ENCODE data around the gene SPRTN. TPM values are rescaled to one million over a fixed set of nuclear protein-coding genes. Genes with fewer than 3 reads are reported as not detected.
"Not testable (repeated sequence)": the region's sequence is repeated elsewhere in the genome, so short reads cannot be mapped to it uniquely, and the experiment has no call there.

The SPRTN gene
- total RNA-seq, 1 donor from 2014 or later = 10.2 TPM

- no peak for DNase-seq
These were observed 2.2 kb upstream of the SPRTN start for GRCh38 chr1:231335663-231336602.

GRCh38 chr1:231337043-231337471, 1.0 kb upstream of the SPRTN start:
- no peak for DNase-seq

GRCh38 chr1:231337472-231338269, 422 bp upstream of the SPRTN start, which contains the start of gene EXOC8:
Gene EXOC8, minus strand, starts transcription at chr1:231337852. Its CDS starts 107 bp downstream, at chr1:231337745.
- DNase-seq = peak; percentile 98

- DNase-seq = no peak
These were observed 2.4 kb downstream of the SPRTN start for GRCh38 chr1:231340328-231341013.

GRCh38 chr1:231347961-231348360, 9.9 kb downstream of the SPRTN start:
- DNase-seq = no peak

- no peak for DNase-seq
These were observed 10.3 kb downstream of the SPRTN start for GRCh38 chr1:231348442-231348841.

- not testable (repeated sequence) for DNase-seq
These were observed 10.8 kb downstream of the SPRTN start for GRCh38 chr1:231348856-231349255.

- no peak for DNase-seq
These were observed 13.7 kb downstream of the SPRTN start for GRCh38 chr1:231351816-231352215.

GRCh38 chr1:231353086-231353485, 15.0 kb downstream of the SPRTN start:
- no peak for DNase-seq

- no peak for DNase-seq
These were observed 16.4 kb downstream of the SPRTN start for GRCh38 chr1:231354330-231355020.

GRCh38 chr1:231355171-231355570, 17.1 kb downstream of the SPRTN start:
- DNase-seq = no peak

- no peak for DNase-seq
These were observed 19.2 kb downstream of the SPRTN start for GRCh38 chr1:231357187-231357772.

- DNase-seq = peak; percentile 84
These were observed 19.8 kb downstream of the SPRTN start for GRCh38 chr1:231357831-231358354.

- DNase-seq = no peak
These were observed 21.0 kb downstream of the SPRTN start for GRCh38 chr1:231359113-231359512.

- no peak for DNase-seq
These were observed 24.2 kb downstream of the SPRTN start for GRCh38 chr1:231362325-231362724.

GRCh38 chr1:231363624-231364023, 25.5 kb downstream of the SPRTN start:
- no peak for DNase-seq

GRCh38 chr1:231364192-231364591, 26.1 kb downstream of the SPRTN start:
- no peak for DNase-seq

- no peak for DNase-seq
These were observed 31.2 kb downstream of the SPRTN start for GRCh38 chr1:231369282-231369681.

- no peak for DNase-seq
These were observed 34.4 kb downstream of the SPRTN start for GRCh38 chr1:231372501-231372900.

- DNase-seq = no peak
These were observed 36.3 kb downstream of the SPRTN start for GRCh38 chr1:231374394-231374793.

GRCh38 chr1:231376101-231376500, 38.0 kb downstream of the SPRTN start:
- no peak for DNase-seq
